ENCODE measurements around the gene SUCLA2.
"Not testable (repeated sequence)": the region's sequence is repeated elsewhere in the genome, so short reads cannot be mapped to it uniquely, and the experiment has no call there.

Gene SUCLA2

GRCh38 chr13:48018637-48019036 is 17.6 kb upstream of the SUCLA2 start:
- Histone ChIP-seq H3K27ac (ENCODE audit: low read length) (no peak overlapping the region), H3K4me3 (ENCODE audit: low read length) (no peak overlapping the region), H3K27me3 (ENCODE audit: control insufficient read depth, insufficient read depth, low read length) (no peaks in the 10 kb centered on the region), H3K9ac (ENCODE audit: low read length) (no peak overlapping the region), H3K9me3 (ENCODE audit: control insufficient read depth, low read depth, low read length) (no peaks in the 10 kb centered on the region), H3K4me1 (ENCODE audit: control insufficient read depth, low read depth, low read length) (no peaks in the 10 kb centered on the region), H3K36me3 (ENCODE audit: control insufficient read depth, low read depth, low read length) (no peaks in the 10 kb centered on the region)

DNA sequence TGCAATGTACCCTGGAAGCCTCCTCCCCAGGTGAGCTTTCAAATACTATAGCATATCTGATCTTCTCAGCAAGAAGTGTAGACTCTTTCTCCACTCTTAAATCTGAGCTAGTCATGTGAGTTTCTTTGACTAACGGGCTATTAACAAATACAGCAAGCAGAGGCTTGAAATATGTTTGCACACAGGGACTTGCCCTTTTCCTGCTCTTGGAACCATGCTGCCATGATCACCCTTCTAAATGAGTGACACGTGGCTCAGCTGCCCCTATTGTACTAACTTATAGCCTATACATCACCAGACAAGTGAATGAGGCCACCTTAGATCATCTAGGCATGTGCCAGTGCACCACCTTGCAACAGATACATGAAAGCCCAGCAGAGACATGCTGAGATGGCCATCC is 13.3 kb upstream of the SUCLA2 start:
- no peaks in the 10 kb centered on the region for H3K9me3 ChIP-seq (ENCODE audit: control insufficient read depth, low read depth, low read length)

GRCh38 chr13:48012668-48013067 is 11.6 kb upstream of the SUCLA2 start:
- no peaks in the 10 kb centered on the region for H3K27me3 ChIP-seq (ENCODE audit: control insufficient read depth, insufficient read depth, low read length)
- H3K9ac ChIP-seq (ENCODE audit: low read length) = no peak overlapping the region
- peaks cover 3% of the 10 kb centered on the region for H3K4me1 ChIP-seq (ENCODE audit: control insufficient read depth, low read depth, low read length)
- H3K36me3 ChIP-seq (ENCODE audit: control insufficient read depth, low read depth, low read length) = no peaks in the 10 kb centered on the region
- no peak overlapping the region for H3K4me3 ChIP-seq (ENCODE audit: low read length)
- no peaks in the 10 kb centered on the region for H3K9me3 ChIP-seq (ENCODE audit: control insufficient read depth, low read depth, low read length)
- H3K27ac ChIP-seq (ENCODE audit: low read length) = no peak overlapping the region

More for the DNA sequence above, 13.3 kb upstream of the SUCLA2 start:
- H3K27ac ChIP-seq (ENCODE audit: low read length) = no peak overlapping the region
- H3K27me3 ChIP-seq (ENCODE audit: control insufficient read depth, insufficient read depth, low read length) = no peaks in the 10 kb centered on the region
- H3K4me1 ChIP-seq (ENCODE audit: control insufficient read depth, low read depth, low read length) = peaks cover 3% of the 10 kb centered on the region
- H3K36me3 ChIP-seq (ENCODE audit: control insufficient read depth, low read depth, low read length) = no peaks in the 10 kb centered on the region
- no peak overlapping the region for H3K9ac ChIP-seq (ENCODE audit: low read length)
- no peak overlapping the region for H3K4me3 ChIP-seq (ENCODE audit: low read length)

- H3K27ac ChIP-seq (ENCODE audit: low read length) = no peak overlapping the region
- H3K4me1 ChIP-seq (ENCODE audit: control insufficient read depth, low read depth, low read length) = peaks cover 3% of the 10 kb centered on the region
- H3K9me3 ChIP-seq (ENCODE audit: control insufficient read depth, low read depth, low read length) = no peaks in the 10 kb centered on the region
- H3K27me3 ChIP-seq (ENCODE audit: control insufficient read depth, insufficient read depth, low read length) = no peaks in the 10 kb centered on the region
- H3K36me3 ChIP-seq (ENCODE audit: control insufficient read depth, low read depth, low read length) = no peaks in the 10 kb centered on the region
- no peak overlapping the region for H3K4me3 ChIP-seq (ENCODE audit: low read length)
- no peak overlapping the region for H3K9ac ChIP-seq (ENCODE audit: low read length)
These were observed 9.6 kb upstream of the SUCLA2 start for GRCh38 chr13:48010698-48011097.

DNA sequence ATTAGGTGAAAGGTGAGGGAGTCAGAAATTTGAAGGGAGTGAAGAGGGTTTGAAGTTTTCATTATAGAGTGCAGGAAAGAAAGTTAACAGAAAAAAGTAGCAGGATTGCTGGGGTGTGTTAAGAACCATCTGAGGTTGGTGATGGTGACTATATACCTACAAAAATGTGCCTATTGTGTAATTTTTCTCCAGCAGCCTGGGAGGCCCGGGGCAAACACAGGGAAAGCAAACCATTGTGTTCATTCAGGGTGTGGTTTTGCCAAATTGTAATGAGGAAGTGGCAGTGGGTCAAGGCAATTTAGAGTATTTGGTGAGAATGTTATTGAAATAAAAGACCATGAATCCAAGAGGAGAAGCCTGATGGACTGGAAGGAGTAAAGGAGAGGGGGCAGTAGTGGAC is 8.2 kb upstream of the SUCLA2 start:
- Histone ChIP-seq H3K36me3 (ENCODE audit: control insufficient read depth, low read depth, low read length) (no peaks in the 10 kb centered on the region), H3K4me3 (ENCODE audit: low read length) (no peak overlapping the region), H3K27me3 (ENCODE audit: control insufficient read depth, insufficient read depth, low read length) (no peaks in the 10 kb centered on the region), H3K27ac (ENCODE audit: low read length) (no peak overlapping the region), H3K4me1 (ENCODE audit: control insufficient read depth, low read depth, low read length) (peaks cover 3% of the 10 kb centered on the region), H3K9me3 (ENCODE audit: control insufficient read depth, low read depth, low read length) (no peaks in the 10 kb centered on the region), H3K9ac (ENCODE audit: low read length) (no peak overlapping the region)

GRCh38 chr13:48006396-48006795 is 5.3 kb upstream of the SUCLA2 start:
- peaks cover 3% of the 10 kb centered on the region for H3K4me1 ChIP-seq (ENCODE audit: control insufficient read depth, low read depth, low read length)

GRCh38 chr13:48004201-48004600 is 3.1 kb upstream of the SUCLA2 start:
- Histone ChIP-seq H3K4me1 (ENCODE audit: control insufficient read depth, low read depth, low read length) (peaks cover 3% of the 10 kb centered on the region), H3K9me3 (ENCODE audit: control insufficient read depth, low read depth, low read length) (no peaks in the 10 kb centered on the region), H3K27me3 (ENCODE audit: control insufficient read depth, insufficient read depth, low read length) (no peaks in the 10 kb centered on the region), H3K27ac (ENCODE audit: low read length) (no peak overlapping the region), H3K9ac (ENCODE audit: low read length) (no peak overlapping the region), H3K36me3 (ENCODE audit: control insufficient read depth, low read depth, low read length) (no peaks in the 10 kb centered on the region), H3K4me3 (ENCODE audit: low read length) (no peak overlapping the region)

More at GRCh38 chr13:48006396-48006795, 5.3 kb upstream of the SUCLA2 start:
- no peaks in the 10 kb centered on the region for H3K36me3 ChIP-seq (ENCODE audit: control insufficient read depth, low read depth, low read length)
- no peaks in the 10 kb centered on the region for H3K9me3 ChIP-seq (ENCODE audit: control insufficient read depth, low read depth, low read length)
- H3K27me3 ChIP-seq (ENCODE audit: control insufficient read depth, insufficient read depth, low read length) = no peaks in the 10 kb centered on the region
- H3K27ac ChIP-seq (ENCODE audit: low read length) = no peak overlapping the region
- no peak overlapping the region for H3K9ac ChIP-seq (ENCODE audit: low read length)
- no peak overlapping the region for H3K4me3 ChIP-seq (ENCODE audit: low read length)

DNA sequence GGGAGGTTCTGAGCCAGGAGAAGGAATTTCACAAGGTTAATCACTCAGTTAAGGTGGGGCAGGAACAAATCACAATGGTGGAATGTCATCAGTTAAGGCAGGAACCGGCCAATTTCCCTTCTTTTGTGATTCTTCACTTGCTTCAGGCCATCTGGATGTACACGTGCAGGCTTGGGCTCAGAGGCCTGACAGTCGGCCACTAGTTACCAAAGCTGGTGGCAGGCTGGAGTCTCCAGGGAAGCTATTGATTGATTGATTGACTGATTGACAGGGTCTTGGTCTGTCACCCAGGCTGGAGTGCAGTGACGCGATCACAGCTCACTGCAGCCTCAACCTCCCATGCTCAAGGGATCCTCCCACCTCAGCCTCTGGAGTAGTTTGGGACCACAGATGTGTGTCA is 926 bp upstream of the SUCLA2 start:
- H3K36me3 ChIP-seq (ENCODE audit: control insufficient read depth, low read depth, low read length); H3K27ac ChIP-seq (ENCODE audit: low read length); H3K27me3 ChIP-seq (ENCODE audit: control insufficient read depth, insufficient read depth, low read length); H3K9ac ChIP-seq (ENCODE audit: low read length); H3K9me3 ChIP-seq (ENCODE audit: control insufficient read depth, low read depth, low read length); H3K4me1 ChIP-seq (ENCODE audit: control insufficient read depth, low read depth, low read length): not testable (repeated sequence)
- peak overlapping the region; percentile 80 for H3K4me3 ChIP-seq (ENCODE audit: low read length)

GRCh38 chr13:48000559-48001113 is 437 bp downstream of the SUCLA2 start:
- H3K4me1 ChIP-seq (ENCODE audit: control insufficient read depth, low read depth, low read length) = peaks cover 3% of the 10 kb centered on the region
- H3K9ac ChIP-seq (ENCODE audit: low read length) = peak overlapping the region; percentile 86
- peak overlapping the region; percentile 80 for H3K4me3 ChIP-seq (ENCODE audit: low read length)
- H3K27me3 ChIP-seq (ENCODE audit: control insufficient read depth, insufficient read depth, low read length) = no peaks in the 10 kb centered on the region
- H3K36me3 ChIP-seq (ENCODE audit: control insufficient read depth, low read depth, low read length) = peaks cover 6% of the 10 kb centered on the region
- peak overlapping the region; percentile 69 for H3K27ac ChIP-seq (ENCODE audit: low read length)
- no peaks in the 10 kb centered on the region for H3K9me3 ChIP-seq (ENCODE audit: control insufficient read depth, low read depth, low read length)

DNA sequence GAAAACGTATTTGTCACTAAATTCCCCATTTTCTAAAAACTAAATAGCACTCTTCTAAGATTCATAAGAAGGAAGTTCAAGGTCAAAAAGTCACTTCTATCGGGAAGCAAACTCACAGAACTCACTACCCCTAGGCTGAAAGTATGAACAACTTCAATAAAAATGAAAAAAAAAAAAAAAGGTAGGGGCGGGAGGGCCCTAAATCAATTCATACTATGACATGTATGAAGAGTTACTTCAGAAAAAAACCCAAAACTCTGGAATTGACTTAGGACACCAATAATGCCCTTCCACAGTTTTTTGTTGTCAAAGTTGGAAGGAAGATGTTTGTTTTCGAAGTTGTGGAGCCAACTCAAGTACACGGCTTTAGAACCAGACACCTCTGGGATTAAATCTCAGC is 1.1 kb downstream of the SUCLA2 start:
- Histone ChIP-seq H3K9ac (ENCODE audit: low read length) (peak overlapping the region; percentile 86), H3K4me3 (ENCODE audit: low read length) (peak overlapping the region; percentile 80), H3K27me3 (ENCODE audit: control insufficient read depth, insufficient read depth, low read length) (no peaks in the 10 kb centered on the region), H3K9me3 (ENCODE audit: control insufficient read depth, low read depth, low read length) (no peaks in the 10 kb centered on the region), H3K36me3 (ENCODE audit: control insufficient read depth, low read depth, low read length) (peaks cover 6% of the 10 kb centered on the region), H3K27ac (ENCODE audit: low read length) (no peak overlapping the region), H3K4me1 (ENCODE audit: control insufficient read depth, low read depth, low read length) (peaks cover 3% of the 10 kb centered on the region)

DNA sequence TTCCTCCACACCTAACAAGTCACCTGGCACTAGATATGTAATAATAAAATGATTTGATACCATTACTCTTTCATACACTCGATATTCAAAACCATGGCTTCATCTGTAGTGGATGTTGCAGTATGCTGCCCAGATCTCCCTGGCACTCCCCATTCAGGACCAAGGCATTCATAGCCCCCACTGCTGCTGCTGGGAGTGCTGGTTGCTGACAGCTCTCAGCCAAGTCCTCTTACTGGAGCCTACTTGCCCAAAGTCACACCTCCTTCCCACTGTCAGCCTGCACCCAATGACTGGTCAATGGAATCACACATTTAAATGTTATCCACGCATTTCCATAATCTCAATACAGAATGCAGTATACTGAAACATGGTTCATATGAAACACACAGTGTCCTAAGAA is 3.7 kb downstream of the SUCLA2 start:
- H3K9me3 ChIP-seq (ENCODE audit: control insufficient read depth, low read depth, low read length) = no peaks in the 10 kb centered on the region
- no peak overlapping the region for H3K4me3 ChIP-seq (ENCODE audit: low read length)
- H3K36me3 ChIP-seq (ENCODE audit: control insufficient read depth, low read depth, low read length) = peaks cover 6% of the 10 kb centered on the region
- peaks cover 3% of the 10 kb centered on the region for H3K4me1 ChIP-seq (ENCODE audit: control insufficient read depth, low read depth, low read length)
- no peak overlapping the region for H3K9ac ChIP-seq (ENCODE audit: low read length)
- no peaks in the 10 kb centered on the region for H3K27me3 ChIP-seq (ENCODE audit: control insufficient read depth, insufficient read depth, low read length)
- H3K27ac ChIP-seq (ENCODE audit: low read length) = no peak overlapping the region

- H3K27ac ChIP-seq (ENCODE audit: low read length) = no peak overlapping the region
- H3K27me3 ChIP-seq (ENCODE audit: control insufficient read depth, insufficient read depth, low read length) = no peaks in the 10 kb centered on the region
- no peaks in the 10 kb centered on the region for H3K4me1 ChIP-seq (ENCODE audit: control insufficient read depth, low read depth, low read length)
- peaks cover 23% of the 10 kb centered on the region for H3K36me3 ChIP-seq (ENCODE audit: control insufficient read depth, low read depth, low read length)
- H3K9ac ChIP-seq (ENCODE audit: low read length) = no peak overlapping the region
- no peak overlapping the region for H3K4me3 ChIP-seq (ENCODE audit: low read length)
- no peaks in the 10 kb centered on the region for H3K9me3 ChIP-seq (ENCODE audit: control insufficient read depth, low read depth, low read length)
These were observed 9.2 kb downstream of the SUCLA2 start for GRCh38 chr13:47991859-47992258.
